K562 (cell line): ENCODE measurements around the gene CHAF1A. TPM values are rescaled to one million over a fixed set of nuclear protein-coding genes. Genes with fewer than 3 reads are reported as not detected.

ENCODE experiments used
- ATF1 ChIP-seq, 2 experiments: fragments of 450-650 bp in 1 of 2; IDR thresholded peaks; 2 replicates each; pipeline ENCODE4 v1.6.1; 2016; ENCODE audit warnings: missing compliant biosample characterization in 1 of 2, missing genetic modification characterization in 1 of 2
- CBFB ChIP-seq: sonication (generic); formaldehyde crosslinking; IDR thresholded peaks from 2 replicates; pipeline ENCODE4 v1.4.0; 2020; ENCODE audit warnings: mild to moderate bottlenecking, missing genetic modification reagents
- CTBP1 ChIP-seq: fragments of 450-650 bp; IDR thresholded peaks from 2 replicates; pipeline ENCODE4 v1.6.1; 2016; ENCODE audit warnings: borderline replicate concordance
- GABPA ChIP-seq: fragments of 200-800 bp; sonication (Bioruptor generic); conservative IDR thresholded peaks from 2 replicates; pipeline ENCODE4 v1.6.1; 2016; ENCODE audit warnings: low read depth, missing genetic modification characterization, missing compliant biosample characterization
- GTF2F1 ChIP-seq: IDR thresholded peaks from 2 replicates; pipeline ENCODE4 v1.6.1; 2011; ENCODE audit warnings: low read depth, low read length, improper control_type of control experiment
- HNRNPUL1 ChIP-seq: fragments of 200-400 bp; formaldehyde crosslinking; IDR thresholded peaks from 2 replicates; pipeline ENCODE4 v1.6.1; 2017; ENCODE audit warnings: low read length
- MCM7 ChIP-seq, 2 experiments: fragments of 450-650 bp; IDR thresholded peaks; 2 replicates each; pipeline ENCODE4 v1.6.1; 2016 to 2018
- MEF2A ChIP-seq: IDR thresholded peaks from 2 replicates; pipeline ENCODE4 v1.6.1; 2011; ENCODE audit warnings: low read depth, mild to moderate bottlenecking, low read length, moderate library complexity; ENCODE audit not compliant: control insufficient read depth
- PBX2 ChIP-seq, 2 experiments: IDR thresholded peaks in 1 of 2; conservative IDR thresholded peaks in 1 of 2; 2 replicates each; pipeline ENCODE4 v1.6.1; 2016; ENCODE audit warnings: low read depth in 2 of 2, mild to moderate bottlenecking in 1 of 2, missing compliant biosample characterization in 1 of 2, missing genetic modification characterization in 1 of 2, moderate library complexity in 1 of 2
- PURB ChIP-seq: sonication (generic); formaldehyde crosslinking; IDR thresholded peaks from 2 replicates; pipeline ENCODE4 v1.9.0; 2021; ENCODE audit warnings: low read depth, mild to moderate bottlenecking, missing genetic modification reagents
- SIN3A ChIP-seq, 2 experiments: fragments of 150-350 bp in 1 of 2; IDR thresholded peaks; 2 replicates each; pipeline ENCODE4 v1.6.1; 2011 to 2016; ENCODE audit warnings: borderline replicate concordance in 2 of 2, low read depth in 2 of 2, low read length in 2 of 2, mild to moderate bottlenecking in 2 of 2, moderate library complexity in 2 of 2; ENCODE audit not compliant: control insufficient read depth in 1 of 2
- TEAD1 ChIP-seq, 2 experiments: fragments of 450-650 bp in 1 of 2; sonication (generic) in 1 of 2; formaldehyde crosslinking; IDR thresholded peaks; 2 replicates each; pipeline versions ENCODE4 v1.4.0 to v1.8.0; 2020 to 2022; ENCODE audit warnings: mild to moderate bottlenecking in 2 of 2, missing genetic modification reagents in 1 of 2
- TEAD2 ChIP-seq: fragments of 450-650 bp; IDR thresholded peaks from 2 replicates; pipeline ENCODE4 v1.6.1; 2016; ENCODE audit warnings: missing genetic modification characterization, control low read depth, missing compliant biosample characterization
- ZBTB17 ChIP-seq: fragments of 450-650 bp; formaldehyde crosslinking; IDR thresholded peaks from 2 replicates; pipeline ENCODE4 v1.4.0; 2020; ENCODE audit warnings: mild to moderate bottlenecking
- ZNF780A ChIP-seq: fragments of 250-450 bp; sonication (Bioruptor Pico); IDR thresholded peaks from 2 replicates; pipeline ENCODE4 v1.5.0; 2021; ENCODE audit warnings: mild to moderate bottlenecking
- polyA plus RNA-seq, 8 experiments: library from polyadenylated mRNA; depleted of rRNA in 4 of 8; stranded (reverse) in 5 of 8; unstranded in 3 of 8; fragments of >200 nt; fragmentation: Nextera tagmentation in 2 of 8; fragmentation: Illumina TruSeq in 1 of 8; extraction: Ambion mirVana in 2 of 8; extraction: Trizol in 1 of 8; gene quantifications; 2 replicates each; pipeline versions ENCODE4 v1.2.1 to v1.2.3, GENCODE V29; 2011 to 2014; ENCODE audit warnings: inconsistent platforms in 1 of 8, missing spikeins in 1 of 8
- total RNA-seq, 7 experiments: library from RNA; depleted of rRNA in 6 of 7; stranded (reverse); fragments of >200 nt in 6 of 7; fragmentation: Illumina TruSeq in 2 of 7; extraction: Trizol in 2 of 7; gene quantifications; 2 replicates each; pipeline versions ENCODE4 v1.2.1 to v1.2.3, GENCODE V29; 2011 to 2021; ENCODE audit warnings: low replicate concordance in 1 of 7
- TF ChIP-seq, protein P1 (sequence below), 2 experiments: IDR thresholded peaks; 2 replicates each; pipeline ENCODE4 v1.6.1; 2012; ENCODE audit warnings: improper control_type of control experiment in 2 of 2, low read depth in 2 of 2, low read length in 2 of 2, borderline replicate concordance in 1 of 2
- TF ChIP-seq, protein P2 (sequence below): IDR thresholded peaks from 2 replicates; pipeline ENCODE4 v1.6.1; 2011; ENCODE audit not compliant: insufficient read length; ENCODE audit errors: extremely low read depth

CHAF1A gene
- total and polyA plus RNA-seq, 9 of the 15 experiments (the other 6 are each of a cell fraction or from before 2014, with no cell fraction given): 1.6 to 86.9 (median 45.2) TPM

DNA sequence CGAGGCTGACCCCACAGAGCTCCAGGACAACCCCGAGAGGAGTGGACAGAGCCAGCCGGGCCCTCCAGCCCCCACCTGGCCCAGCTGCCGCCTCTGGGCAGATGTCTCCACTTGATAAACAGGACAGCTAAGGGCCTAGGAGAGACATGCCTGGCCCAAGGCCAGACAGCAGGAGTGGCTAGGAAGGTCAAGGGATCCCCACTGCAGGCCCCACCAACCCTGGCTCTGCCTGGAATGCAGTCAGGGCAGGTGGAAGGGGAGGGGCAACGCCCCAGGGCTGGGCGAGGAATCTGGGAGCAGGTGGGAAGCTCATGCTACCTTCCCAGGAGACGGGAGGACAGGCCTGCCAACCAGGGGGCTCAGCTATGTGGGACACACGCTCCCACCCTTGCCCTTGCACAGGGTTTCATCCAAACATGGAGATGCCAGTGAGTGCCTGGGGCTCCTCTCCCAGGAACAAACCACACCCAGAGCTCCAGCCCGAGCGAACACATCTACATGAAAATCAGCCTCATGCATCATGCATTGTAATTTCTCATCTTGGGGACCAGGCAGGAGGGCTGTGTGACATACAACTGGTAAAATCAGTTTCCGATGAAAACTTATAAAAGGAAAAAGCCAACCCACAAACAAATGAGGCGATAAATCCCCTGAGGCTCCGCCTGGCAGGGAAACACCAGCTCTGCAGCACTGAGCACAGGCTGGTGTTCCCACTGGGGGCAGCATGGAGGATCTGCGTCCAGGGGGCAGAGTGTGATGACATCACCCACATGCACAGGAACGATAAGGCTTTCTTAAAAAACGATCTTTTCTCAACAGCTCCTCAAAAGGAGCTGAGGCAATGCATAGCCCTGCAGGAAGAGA lies 27.0 kb upstream of the CHAF1A start (continued):
- peak; percentile 53 for TF ChIP-seq CTBP1
- TF ChIP-seq MCM7 (IDR thresholded peaks at IDR 0.05): no peak
- TF ChIP-seq, protein P1, sequence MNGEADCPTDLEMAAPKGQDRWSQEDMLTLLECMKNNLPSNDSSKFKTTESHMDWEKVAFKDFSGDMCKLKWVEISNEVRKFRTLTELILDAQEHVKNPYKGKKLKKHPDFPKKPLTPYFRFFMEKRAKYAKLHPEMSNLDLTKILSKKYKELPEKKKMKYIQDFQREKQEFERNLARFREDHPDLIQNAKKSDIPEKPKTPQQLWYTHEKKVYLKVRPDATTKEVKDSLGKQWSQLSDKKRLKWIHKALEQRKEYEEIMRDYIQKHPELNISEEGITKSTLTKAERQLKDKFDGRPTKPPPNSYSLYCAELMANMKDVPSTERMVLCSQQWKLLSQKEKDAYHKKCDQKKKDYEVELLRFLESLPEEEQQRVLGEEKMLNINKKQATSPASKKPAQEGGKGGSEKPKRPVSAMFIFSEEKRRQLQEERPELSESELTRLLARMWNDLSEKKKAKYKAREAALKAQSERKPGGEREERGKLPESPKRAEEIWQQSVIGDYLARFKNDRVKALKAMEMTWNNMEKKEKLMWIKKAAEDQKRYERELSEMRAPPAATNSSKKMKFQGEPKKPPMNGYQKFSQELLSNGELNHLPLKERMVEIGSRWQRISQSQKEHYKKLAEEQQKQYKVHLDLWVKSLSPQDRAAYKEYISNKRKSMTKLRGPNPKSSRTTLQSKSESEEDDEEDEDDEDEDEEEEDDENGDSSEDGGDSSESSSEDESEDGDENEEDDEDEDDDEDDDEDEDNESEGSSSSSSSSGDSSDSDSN (IDR thresholded peaks at IDR 0.05; ENCODE audit: borderline replicate concordance in 1 of 2, low read depth in 2 of 2, low read length in 2 of 2): peak in 1 of 2 experiments; percentile 64; a peak in 1 of 4 replicates
- 0 out of 4 replicates have a peak, but pooled peaks of 1 of the 2 experiments have one; percentile 57 for TF ChIP-seq SIN3A (IDR thresholded peaks at IDR 0.05; ENCODE audit: borderline replicate concordance in 2 of 2, control insufficient read depth in 1 of 2, low read depth in 2 of 2, low read length in 2 of 2)
- peak; percentile 27; the same call in 1 of the 2 replicates for TF ChIP-seq MEF2A
- no peak for TF ChIP-seq PBX2 (CRISPR knock-in tag; IDR thresholded peaks at IDR 0.05; ENCODE audit: low read depth)
- TF ChIP-seq PBX2 (tag; conservative IDR thresholded peaks at IDR 0.05; ENCODE audit: low read depth): peak; percentile 42; the same call in 1 of the 2 replicates
- TF ChIP-seq CBFB: no peak
- peak; percentile 14; the same call in 1 of the 2 replicates for TF ChIP-seq ZBTB17 (CRISPR knock-in tag)
- TF ChIP-seq TEAD1 (CRISPR knock-in tag; IDR thresholded peaks at IDR 0.05): peak in 1 of 2 experiments; percentile 71; a peak in 2 of 4 replicates
- no peak for TF ChIP-seq HNRNPUL1
- TF ChIP-seq TEAD2 (tag): no peak
- TF ChIP-seq ATF1 (CRISPR knock-in tag; IDR thresholded peaks at IDR 0.05): no peak
- TF ChIP-seq ATF1 (tag; IDR thresholded peaks at IDR 0.05): peak; percentile 94
- no peak for TF ChIP-seq GABPA (tag)
- TF ChIP-seq, protein P2, sequence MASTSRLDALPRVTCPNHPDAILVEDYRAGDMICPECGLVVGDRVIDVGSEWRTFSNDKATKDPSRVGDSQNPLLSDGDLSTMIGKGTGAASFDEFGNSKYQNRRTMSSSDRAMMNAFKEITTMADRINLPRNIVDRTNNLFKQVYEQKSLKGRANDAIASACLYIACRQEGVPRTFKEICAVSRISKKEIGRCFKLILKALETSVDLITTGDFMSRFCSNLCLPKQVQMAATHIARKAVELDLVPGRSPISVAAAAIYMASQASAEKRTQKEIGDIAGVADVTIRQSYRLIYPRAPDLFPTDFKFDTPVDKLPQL: no peak
- no peak for TF ChIP-seq PURB (CRISPR knock-in tag)
- no peak for TF ChIP-seq GTF2F1
- TF ChIP-seq ZNF780A (CRISPR knock-in tag): no peak
